BE2C (cell line): Measurements from ENCODE around the gene C3orf22.
A peak's percentile ranks its signal among the peaks of the same experiment; 100 is the strongest.

ENCODE experiments used
- DNase-seq: peaks from one replicate; pipeline ENCODE4 v3.0.0-alpha.2; 2020
- H3K27me3 ChIP-seq: fragments of 250-450 bp; sonication (Bioruptor Pico); 2 replicates; pipeline ENCODE4 v1.5.1; 2020; ENCODE audit warnings: mild to moderate bottlenecking
- H3K36me3 ChIP-seq: fragments of 250-450 bp; sonication (Bioruptor Pico); 2 replicates; pipeline ENCODE4 v1.5.1; 2020; ENCODE audit warnings: mild to moderate bottlenecking
- H3K4me1 ChIP-seq: fragments of 250-450 bp; sonication (Bioruptor Pico); 2 replicates; pipeline ENCODE4 v1.5.1; 2020
- H3K4me3 ChIP-seq: 2 replicates; pipeline ENCODE4 v1.5.1; 2011; ENCODE audit warnings: low read depth, low read length
- H3K9me3 ChIP-seq: fragments of 250-450 bp; sonication (Bioruptor Pico); 2 replicates; pipeline ENCODE4 v1.5.1; 2020
- CTCF ChIP-seq: IDR thresholded peaks from 2 replicates; pipeline ENCODE4 v1.5.1; 2012; ENCODE audit warnings: mild to moderate bottlenecking, low read depth, low read length

Gene C3orf22

DNA sequence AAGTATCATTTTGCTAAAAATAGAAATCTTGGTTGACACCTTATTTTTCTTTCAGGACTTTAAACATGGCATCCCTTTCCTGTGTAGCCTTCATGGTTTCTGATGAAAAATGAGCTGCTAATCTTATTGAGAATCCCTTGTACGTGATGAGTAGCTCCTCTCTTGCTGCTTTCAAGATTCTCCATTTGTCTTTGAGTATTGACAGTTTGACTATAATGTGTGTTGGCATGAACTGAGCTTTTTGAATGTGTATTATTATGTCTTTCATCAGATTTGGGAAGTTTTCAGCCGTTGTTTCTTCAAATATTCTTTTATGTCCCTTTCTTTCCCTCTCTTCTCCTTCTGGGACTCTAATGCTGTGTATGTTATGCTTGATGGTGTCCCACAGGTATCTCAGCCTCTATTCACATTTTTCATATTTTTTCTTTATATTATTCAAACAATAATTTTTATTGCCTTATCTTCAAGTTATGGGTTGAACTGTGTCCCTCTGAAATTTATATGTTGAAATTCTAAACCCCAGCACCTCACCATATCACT lies 4.1 kb upstream of the C3orf22 start:
- H3K9me3 ChIP-seq, result no peaks in the 10 kb centered on the region
- DNase-seq, result no peak
- TF ChIP-seq CTCF, result no peak
- H3K27me3 ChIP-seq, result no peaks in the 10 kb centered on the region; the same call in 1 of the 2 replicates
- H3K36me3 ChIP-seq, result no peaks in the 10 kb centered on the region
- no peaks in the 10 kb centered on the region for H3K4me1 ChIP-seq
- H3K4me3 ChIP-seq, result no peak overlapping the region

DNA sequence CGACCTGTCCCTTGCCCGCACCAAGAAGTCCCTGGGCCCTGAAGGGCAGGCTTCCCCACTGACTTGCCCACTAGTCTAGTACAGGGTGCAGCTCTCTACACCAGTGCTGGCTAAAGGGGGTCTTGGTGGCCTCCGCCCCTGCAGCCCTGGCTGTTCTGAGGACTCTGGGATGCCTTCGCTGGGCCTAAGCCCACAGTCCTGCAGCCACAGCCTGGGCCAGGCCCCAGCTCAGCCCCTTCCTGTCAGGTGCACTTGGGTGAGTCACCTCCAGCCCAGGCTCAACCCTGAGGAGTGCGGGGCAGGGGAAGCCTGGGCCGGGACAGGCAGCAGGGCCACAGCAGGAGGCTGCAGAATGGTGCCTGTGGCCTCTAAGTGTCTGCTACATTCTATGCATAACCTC lies 971 bp downstream of the C3orf22 start:
- no peaks in the 10 kb centered on the region for H3K36me3 ChIP-seq
- H3K4me3 ChIP-seq, result no peak overlapping the region
- H3K9me3 ChIP-seq, result no peaks in the 10 kb centered on the region
- DNase-seq, result peak; percentile 3
- no peaks in the 10 kb centered on the region; the same call in 1 of the 2 replicates for H3K27me3 ChIP-seq
- no peak for TF ChIP-seq CTCF
- H3K4me1 ChIP-seq, result no peaks in the 10 kb centered on the region

DNA sequence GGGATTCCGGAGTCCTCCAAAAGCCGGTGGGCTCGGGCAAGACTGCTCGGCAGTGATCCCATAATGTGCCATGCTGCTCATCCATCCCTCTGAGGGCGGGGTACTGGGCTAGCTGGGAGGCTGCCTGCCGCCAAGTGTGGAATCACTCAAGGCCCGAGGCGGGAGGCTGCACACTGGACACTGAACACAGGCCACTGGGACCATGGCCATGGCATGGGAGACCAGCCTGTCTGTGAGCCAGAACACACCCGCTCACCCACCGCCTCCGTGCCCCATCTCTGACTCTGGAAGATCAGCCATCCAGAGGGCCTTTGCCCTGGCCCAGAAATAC lies 1.4 kb downstream of the C3orf22 start:
- Histone ChIP-seq H3K9me3 (no peaks in the 10 kb centered on the region), H3K4me3 (no peak overlapping the region), H3K4me1 (no peaks in the 10 kb centered on the region), H3K36me3 (no peaks in the 10 kb centered on the region), H3K27me3 (no peaks in the 10 kb centered on the region)
- peak; percentile 6 for DNase-seq
- TF ChIP-seq CTCF, result no peak

GRCh38 chr3:126556637-126557414 lies 1.9 kb downstream of the C3orf22 start:
- Histone ChIP-seq H3K36me3 (no peaks in the 10 kb centered on the region), H3K4me3 (no peak overlapping the region), H3K9me3 (no peaks in the 10 kb centered on the region), H3K27me3 (no peaks in the 10 kb centered on the region), H3K4me1 (no peaks in the 10 kb centered on the region)
- DNase-seq, result peak; percentile 1
- no peak for TF ChIP-seq CTCF

DNA sequence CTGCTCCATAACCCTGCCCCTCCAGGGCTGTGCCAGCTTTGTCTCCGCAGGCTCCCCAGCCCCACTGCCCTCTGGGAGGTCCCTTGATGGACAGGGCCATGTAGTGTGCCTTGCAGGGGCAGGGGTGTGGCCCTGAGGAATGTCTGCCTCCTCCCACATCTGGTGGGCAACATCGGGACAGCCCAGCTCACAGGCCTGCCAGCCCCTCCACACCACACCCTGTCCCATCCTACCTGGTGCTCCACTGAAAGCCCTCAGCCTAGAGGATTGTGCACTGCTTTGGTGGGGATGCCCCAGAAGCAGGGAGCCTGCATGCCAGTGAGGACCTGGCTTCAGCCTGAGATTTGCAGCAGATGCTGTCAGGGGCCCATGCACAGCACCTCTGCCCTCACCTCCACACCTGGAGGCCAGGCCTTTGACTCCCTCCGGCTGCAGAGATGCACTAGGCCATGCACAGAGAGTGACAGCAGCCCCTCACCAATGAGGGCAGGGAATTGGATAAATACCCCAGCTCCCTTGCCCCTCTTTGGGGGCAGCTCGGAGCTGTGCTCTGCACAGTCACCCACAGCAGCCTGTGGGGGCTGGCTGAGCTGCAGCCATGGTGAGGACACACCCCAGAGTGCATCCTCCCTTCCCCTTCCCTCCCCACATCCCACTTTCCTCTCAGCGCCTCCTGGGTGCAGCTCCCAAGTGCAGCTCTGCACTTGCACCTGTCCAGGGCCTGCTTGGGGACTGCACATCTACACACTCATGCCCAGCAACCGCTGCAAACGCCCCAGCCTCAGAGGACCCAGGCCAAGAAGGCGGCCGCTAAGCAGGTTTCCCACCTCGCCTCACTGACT lies 2.7 kb downstream of the C3orf22 start:
- H3K27me3 ChIP-seq, result no peaks in the 10 kb centered on the region
- H3K36me3 ChIP-seq, result no peaks in the 10 kb centered on the region
- H3K4me1 ChIP-seq, result no peaks in the 10 kb centered on the region
- H3K9me3 ChIP-seq, result no peaks in the 10 kb centered on the region
- no peak overlapping the region for H3K4me3 ChIP-seq
- TF ChIP-seq CTCF, result no peak
- DNase-seq, result peak; percentile 5
